Smooth muscle cell of the coronary artery (primary cell): ENCODE results near the gene MAPK7. TPM values are rescaled to one million over a fixed set of nuclear protein-coding genes. Genes with fewer than 3 reads are reported as not detected.

Source experiments
- total RNA-seq: library from RNA; depleted of rRNA; stranded (reverse); fragments of >200 nt; gene quantifications from 2 replicates; pipeline ENCODE4 v1.2.3, GENCODE V29; 2014; ENCODE audit warnings: low replicate concordance

MAPK7 gene
- 9.4 and 11.2 TPM in 2 replicates for total RNA-seq

GRCh38 chr17:19378416-19379360 is at the start of gene MAPK7:
MAPK7 (plus strand) TSS chr17:19378498; CDS start chr17:19378901, 403 bp downstream.

GRCh38 chr17:19362277-19363113 is 15.8 kb upstream of the MAPK7 start, which contains the start of gene B9D1:
B9D1 (minus strand) TSS chr17:19362723; CDS start chr17:19362569, 154 bp downstream.

GRCh38 chr17:19386974-19387920 is 8.9 kb downstream of the MAPK7 start, which contains the start of gene MFAP4:
MFAP4 (minus strand) TSS chr17:19387190; CDS start chr17:19387155, 35 bp downstream.

DNA sequence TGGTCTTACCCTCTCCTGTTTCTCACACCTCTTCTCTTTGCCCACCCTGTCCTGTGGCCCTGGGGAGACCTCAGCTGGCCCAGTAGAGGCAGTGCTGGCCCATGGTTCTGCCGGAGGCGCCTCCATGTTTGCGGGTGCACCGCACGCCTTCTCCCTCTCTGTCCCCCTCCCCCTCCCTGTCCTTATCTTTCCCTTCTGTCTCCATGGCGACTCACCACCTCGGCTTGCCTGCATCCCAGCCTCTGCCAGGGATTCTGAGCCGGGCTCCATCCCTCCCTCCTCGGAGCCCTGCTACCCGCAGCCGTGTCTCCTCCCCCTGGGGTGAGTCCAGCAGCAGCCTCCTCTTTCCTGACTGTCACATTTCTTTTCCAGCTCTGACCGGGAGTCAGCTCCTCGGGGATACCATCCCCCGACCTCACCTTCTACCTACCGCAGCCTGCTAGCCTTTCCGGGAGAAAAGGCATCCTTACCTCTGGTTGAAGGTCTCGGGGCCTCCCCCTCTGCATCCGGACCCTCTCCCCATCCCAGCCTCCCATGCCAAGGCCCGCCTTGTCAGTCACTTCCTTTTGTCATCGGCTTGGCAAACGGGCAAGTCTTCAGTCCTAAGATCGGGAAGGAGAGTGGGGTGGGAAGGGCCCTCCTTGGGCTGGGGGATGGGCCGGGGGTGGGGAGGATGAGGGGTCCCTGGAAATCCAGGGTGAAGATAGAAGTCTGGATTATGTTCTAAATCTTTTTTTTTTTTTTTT is 32.8 kb downstream of the MAPK7 start, which contains the start of gene RNF112:
TSS of gene RNF112 (plus strand) at position 358 of the 746 bp plus-strand sequence. CDS start at position 535, 177 bp downstream.

Other genes with a start within 250 kb of the MAPK7 start
- 29.6 and 29.7 TPM in 2 replicates for gene EPN2, start 141.1 kb upstream of the MAPK7 start, total RNA-seq
- 28.0 and 58.4 TPM in 2 replicates for gene B9D1, start 15.8 kb upstream of the MAPK7 start, total RNA-seq
- 11.0 and 23.6 TPM in 2 replicates for gene MFAP4, start 8.7 kb downstream of the MAPK7 start, total RNA-seq
- gene RNF112, start 32.7 kb downstream of the MAPK7 start, total RNA-seq = 1.6 and 6.8 TPM in 2 replicates
- gene SLC47A1, start 155.4 kb downstream of the MAPK7 start, total RNA-seq = 0.53 and 4.6 TPM in 2 replicates